22Rv1 (cell line): Measurements from ENCODE around the gene SKIDA1.
A peak's percentile ranks its signal among the peaks of the same experiment; 100 is the strongest.

Experiments used
- H3K27ac ChIP-seq: fragments of 450-650 bp; 2 replicates; pipeline ENCODE4 v1.5.1; 2017
- ZFX ChIP-seq: fragments of 450-650 bp; IDR thresholded peaks from 2 replicates; pipeline ENCODE4 v1.6.1; 2017; ENCODE audit warnings: antibody characterized with exemption, borderline replicate concordance
- TF ChIP-seq, protein P1 (sequence below): fragments of 450-650 bp; IDR thresholded peaks from 2 replicates; pipeline ENCODE4 v1.5.1; 2017; ENCODE audit warnings: mild to moderate bottlenecking

The SKIDA1 gene

DNA sequence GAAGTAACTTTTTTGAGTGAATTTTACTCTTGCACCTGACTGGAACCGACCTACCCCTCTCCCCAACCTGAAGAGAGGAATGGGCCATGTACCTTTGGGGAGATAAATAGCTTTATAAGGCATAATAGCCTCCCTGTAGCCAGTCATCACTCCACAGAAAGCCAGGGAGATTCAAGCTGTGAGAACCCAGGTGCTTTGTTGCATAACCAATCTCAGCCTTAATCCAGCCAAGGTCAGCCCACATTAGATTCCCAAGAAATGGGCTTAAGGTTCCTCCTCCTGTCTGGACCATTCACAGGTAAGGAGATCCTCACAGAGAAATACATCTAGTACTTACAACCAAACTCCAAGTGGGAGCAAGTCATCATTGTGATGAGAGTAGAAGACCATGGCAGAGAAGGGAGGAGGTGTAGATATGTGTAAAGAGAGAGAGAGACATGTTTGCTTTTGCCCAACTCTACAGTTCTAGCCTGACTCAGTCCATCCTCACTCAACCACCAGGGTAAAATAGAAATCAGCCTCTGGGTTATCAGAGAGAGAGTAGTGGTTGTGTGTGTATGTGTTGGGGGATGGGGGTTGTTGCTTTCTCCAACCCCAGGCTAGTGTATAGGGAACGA, 23.6 kb downstream of the SKIDA1 start:
- no peak overlapping the region for H3K27ac ChIP-seq
- TF ChIP-seq ZFX = no peak
- TF ChIP-seq, protein P1, sequence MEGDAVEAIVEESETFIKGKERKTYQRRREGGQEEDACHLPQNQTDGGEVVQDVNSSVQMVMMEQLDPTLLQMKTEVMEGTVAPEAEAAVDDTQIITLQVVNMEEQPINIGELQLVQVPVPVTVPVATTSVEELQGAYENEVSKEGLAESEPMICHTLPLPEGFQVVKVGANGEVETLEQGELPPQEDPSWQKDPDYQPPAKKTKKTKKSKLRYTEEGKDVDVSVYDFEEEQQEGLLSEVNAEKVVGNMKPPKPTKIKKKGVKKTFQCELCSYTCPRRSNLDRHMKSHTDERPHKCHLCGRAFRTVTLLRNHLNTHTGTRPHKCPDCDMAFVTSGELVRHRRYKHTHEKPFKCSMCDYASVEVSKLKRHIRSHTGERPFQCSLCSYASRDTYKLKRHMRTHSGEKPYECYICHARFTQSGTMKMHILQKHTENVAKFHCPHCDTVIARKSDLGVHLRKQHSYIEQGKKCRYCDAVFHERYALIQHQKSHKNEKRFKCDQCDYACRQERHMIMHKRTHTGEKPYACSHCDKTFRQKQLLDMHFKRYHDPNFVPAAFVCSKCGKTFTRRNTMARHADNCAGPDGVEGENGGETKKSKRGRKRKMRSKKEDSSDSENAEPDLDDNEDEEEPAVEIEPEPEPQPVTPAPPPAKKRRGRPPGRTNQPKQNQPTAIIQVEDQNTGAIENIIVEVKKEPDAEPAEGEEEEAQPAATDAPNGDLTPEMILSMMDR = no peak

DNA sequence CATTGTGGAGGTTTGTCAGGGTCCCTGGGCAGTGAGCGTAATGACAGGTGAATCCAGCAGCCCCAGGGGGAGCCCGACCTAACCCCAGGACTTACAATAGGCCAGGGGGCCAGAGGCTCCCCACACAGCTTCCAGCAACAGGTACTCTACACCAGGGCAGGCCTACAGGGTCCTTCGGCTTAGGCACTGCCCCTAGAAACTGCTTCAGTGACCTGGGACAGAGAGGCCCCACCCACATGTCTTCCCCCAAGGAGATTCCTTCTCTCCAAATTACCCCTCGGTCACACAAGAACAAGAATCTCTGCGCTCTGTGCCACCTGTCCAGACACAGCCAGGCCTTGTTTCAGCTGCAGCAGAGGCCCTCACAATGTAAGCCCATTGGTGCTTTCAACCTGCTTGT, 24.4 kb downstream of the SKIDA1 start:
- H3K27ac ChIP-seq = no peak overlapping the region
- TF ChIP-seq, protein P1 = no peak
- no peak for TF ChIP-seq ZFX

GRCh38 chr10:21500578-21500910, 24.9 kb downstream of the SKIDA1 start:
- TF ChIP-seq ZFX = no peak
- TF ChIP-seq, protein P1 = no peak
- no peak overlapping the region for H3K27ac ChIP-seq

GRCh38 chr10:21499701-21500577, 25.5 kb downstream of the SKIDA1 start:
- H3K27ac ChIP-seq = no peak overlapping the region
- TF ChIP-seq ZFX = no peak
- TF ChIP-seq, protein P1 = no peak

- no peak overlapping the region for H3K27ac ChIP-seq
- TF ChIP-seq, protein P1 = no peak
- TF ChIP-seq ZFX = no peak
Observed at GRCh38 chr10:21498986-21499385, 26.5 kb downstream of the SKIDA1 start.

GRCh38 chr10:21498377-21498776, 27.1 kb downstream of the SKIDA1 start:
- H3K27ac ChIP-seq = no peak overlapping the region
- TF ChIP-seq, protein P1 = no peak
- no peak for TF ChIP-seq ZFX

GRCh38 chr10:21497177-21497807, 28.2 kb downstream of the SKIDA1 start:
- peak overlapping the region; percentile 67 for H3K27ac ChIP-seq
- TF ChIP-seq, protein P1 = no peak
- no peak for TF ChIP-seq ZFX
